NCI-H524 (cell line): ENCODE measurements around the gene G0S2.

Experiments
- DNase-seq, 2 experiments: peaks; one replicate each; lab custom pipeline; 2025; lab: John Stamatoyannopoulos, UW

The G0S2 gene

DNA sequence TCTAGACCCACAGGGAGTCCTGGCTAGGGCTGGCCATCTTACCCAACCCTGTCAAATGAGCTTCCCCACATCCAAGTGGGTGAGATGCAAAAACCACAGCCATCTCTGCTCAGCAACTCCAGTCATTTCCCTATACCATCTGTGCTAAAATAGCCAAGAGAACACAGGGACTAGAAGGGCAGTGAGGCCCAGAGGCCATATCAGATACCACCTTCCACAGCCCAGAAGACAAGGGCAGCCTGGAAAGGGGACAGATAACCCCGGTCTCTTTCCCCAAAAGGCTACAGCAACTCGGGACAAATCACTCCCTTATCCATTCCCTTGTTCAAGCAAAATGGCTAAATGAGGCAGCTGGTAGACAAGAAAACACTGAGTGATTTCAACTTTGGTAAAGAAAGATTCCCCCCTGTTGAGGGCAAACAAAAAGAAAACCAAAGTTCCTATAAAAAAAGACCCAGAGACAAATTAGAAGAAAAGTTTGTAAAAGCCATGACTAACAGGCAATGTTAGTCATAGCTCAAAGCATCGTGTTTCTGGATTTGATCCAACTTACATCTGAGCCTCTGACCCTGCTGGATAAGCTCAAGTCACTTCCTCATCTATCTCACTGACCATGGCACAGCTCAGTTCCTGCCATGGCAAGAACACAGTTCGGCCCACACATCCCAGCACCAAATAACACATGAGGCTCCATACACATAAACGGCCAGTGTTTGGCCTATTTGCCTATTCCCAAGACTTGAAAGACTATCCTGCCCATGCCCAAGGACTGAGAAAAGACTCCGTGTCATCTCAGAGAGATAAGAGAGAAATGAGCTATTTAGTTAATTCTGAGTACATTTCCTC is 26.1 kb upstream of the G0S2 start:
- no peak for DNase-seq

- DNase-seq = no peak
Measured at GRCh38 chr1:209650454-209650853, 24.8 kb upstream of the G0S2 start.

DNA sequence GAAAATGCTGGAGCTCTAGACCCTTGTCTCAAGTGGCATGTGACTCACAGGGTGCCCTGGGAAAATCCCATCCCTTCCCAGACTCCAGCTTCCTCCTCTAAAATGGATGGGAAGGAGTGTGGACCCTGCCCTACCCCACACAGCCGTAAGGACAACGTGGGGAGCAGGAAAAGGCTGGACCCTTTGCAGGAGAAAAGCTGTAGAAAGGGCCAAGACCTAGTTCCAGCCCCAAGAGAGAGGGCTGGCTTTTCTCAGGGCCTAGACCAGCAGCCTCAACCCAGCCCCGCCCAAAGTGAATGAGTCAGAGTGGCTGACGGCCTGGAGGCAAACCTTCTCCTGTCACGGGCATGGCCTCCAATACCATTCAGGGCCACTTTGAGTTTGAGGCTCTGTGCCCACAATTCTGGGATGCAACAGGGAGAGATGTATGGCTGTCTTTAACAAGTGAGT is 24.0 kb upstream of the G0S2 start:
- no peak for DNase-seq

- DNase-seq = no peak
Measured at GRCh38 chr1:209652121-209652735, 23.0 kb upstream of the G0S2 start, which contains the start of gene LAMB3. LAMB3 (minus strand) TSS chr1:209652425; CDS start chr1:209650944, 1,481 bp downstream.

DNA sequence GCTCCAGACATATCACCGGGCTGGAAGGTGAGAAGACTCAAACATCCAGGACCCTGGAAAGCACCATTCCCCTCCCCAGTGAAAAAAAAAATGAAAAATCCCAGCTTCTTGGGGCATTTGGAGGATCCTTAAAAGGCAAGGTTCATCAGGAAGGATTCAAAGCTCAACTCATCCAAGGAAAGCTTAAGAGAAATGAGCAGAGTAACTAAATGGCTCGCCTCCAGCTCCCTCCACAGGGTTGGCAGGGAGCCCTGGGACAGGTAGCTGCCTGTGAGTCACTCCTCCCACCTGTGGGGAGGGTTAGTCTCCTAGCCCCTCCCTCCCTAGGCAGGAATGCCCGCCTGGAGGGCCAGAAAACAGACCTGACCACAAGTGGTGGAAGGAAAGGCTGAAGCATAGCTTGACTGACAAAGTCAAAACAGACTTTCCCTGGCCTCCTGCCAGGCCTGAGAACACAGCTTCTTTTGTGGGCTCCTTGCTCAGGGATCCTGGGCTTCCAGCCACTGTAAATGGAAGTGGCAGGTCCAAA is 22.3 kb upstream of the G0S2 start:
- no peak for DNase-seq

GRCh38 chr1:209653915-209654351 is 21.3 kb upstream of the G0S2 start:
- DNase-seq = no peak

GRCh38 chr1:209655411-209656231 is 19.6 kb upstream of the G0S2 start:
- DNase-seq = no peak

GRCh38 chr1:209657140-209657879 is 17.9 kb upstream of the G0S2 start:
- DNase-seq = no peak

DNA sequence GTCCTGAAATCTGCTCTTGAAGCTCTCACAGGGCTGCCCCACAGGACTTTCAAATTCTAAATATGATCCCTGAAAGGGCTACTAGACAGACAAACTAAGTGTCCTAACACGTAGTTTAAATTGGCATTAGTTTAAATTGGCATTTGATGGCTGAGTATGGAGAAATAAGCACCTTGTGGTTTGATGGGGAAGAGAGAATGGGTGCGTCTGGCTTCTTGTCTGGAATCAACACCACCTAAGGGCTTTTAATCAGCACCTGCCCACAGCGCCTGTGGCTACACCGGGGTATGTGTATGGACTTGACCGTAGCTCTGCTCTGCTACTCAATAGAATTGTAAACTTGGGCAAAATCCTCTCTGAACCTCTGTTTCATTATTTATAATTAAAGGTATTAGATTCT is 17.3 kb upstream of the G0S2 start:
- DNase-seq = no peak

DNA sequence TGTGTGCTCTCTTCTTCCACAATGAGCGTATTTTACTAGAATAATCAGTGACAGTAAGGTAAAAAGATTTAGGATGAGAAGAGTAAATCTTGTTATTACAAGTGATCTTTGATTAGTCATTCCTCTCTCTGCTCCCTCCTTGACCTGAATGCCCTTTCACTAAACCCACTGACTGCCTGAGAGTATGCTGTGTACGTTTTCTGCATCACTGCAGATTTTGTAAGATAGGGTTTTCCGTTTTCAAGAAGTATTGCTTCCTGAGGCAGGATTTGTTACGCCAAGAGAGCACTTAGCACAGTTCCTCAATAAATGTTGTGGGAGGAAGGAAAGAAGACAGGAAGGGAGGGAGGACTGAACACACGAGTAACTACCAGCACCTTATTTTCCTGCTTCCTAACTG is 15.3 kb upstream of the G0S2 start:
- no peak for DNase-seq

DNA sequence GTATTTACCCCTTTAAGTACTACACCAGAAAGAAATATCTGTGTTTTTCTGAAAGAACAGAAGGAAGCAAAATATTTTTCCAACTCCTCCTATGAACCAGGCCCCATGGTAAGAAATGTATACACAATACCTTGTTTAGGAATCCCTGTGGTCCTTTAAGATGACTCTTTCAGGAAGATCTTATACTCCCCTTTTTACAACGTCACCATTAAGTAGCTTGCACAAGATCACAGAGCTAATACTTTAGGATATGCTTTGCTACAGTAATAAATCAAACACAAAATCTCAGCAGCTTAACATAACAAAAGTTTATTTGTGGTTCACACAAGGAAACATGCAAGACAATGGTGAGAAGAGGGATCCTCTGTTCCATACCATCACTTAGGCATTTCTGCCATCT is 14.1 kb upstream of the G0S2 start:
- no peak for DNase-seq

GRCh38 chr1:209662879-209663327 is 12.3 kb upstream of the G0S2 start:
- no peak for DNase-seq

DNA sequence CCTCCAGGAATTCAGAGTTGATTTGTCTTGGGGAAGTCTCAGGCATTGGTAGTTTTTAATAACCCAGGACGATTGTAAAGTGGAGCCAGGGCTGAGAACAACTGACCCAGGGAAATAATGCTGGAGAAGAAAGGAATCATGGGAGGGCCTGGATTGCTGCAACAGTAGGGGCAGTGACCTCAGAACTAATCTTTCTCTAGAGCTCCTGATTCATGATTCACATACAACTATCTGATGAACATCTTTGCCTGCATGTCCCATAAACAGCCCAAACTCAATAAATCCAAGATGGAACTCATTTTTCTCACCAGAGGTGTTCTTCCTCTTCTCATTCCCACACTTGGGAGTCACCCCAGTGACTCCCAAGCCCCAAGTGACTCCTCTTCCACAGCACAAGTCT is 8.1 kb upstream of the G0S2 start:
- no peak for DNase-seq

GRCh38 chr1:209667708-209668107 is 7.5 kb upstream of the G0S2 start:
- no peak for DNase-seq

DNA sequence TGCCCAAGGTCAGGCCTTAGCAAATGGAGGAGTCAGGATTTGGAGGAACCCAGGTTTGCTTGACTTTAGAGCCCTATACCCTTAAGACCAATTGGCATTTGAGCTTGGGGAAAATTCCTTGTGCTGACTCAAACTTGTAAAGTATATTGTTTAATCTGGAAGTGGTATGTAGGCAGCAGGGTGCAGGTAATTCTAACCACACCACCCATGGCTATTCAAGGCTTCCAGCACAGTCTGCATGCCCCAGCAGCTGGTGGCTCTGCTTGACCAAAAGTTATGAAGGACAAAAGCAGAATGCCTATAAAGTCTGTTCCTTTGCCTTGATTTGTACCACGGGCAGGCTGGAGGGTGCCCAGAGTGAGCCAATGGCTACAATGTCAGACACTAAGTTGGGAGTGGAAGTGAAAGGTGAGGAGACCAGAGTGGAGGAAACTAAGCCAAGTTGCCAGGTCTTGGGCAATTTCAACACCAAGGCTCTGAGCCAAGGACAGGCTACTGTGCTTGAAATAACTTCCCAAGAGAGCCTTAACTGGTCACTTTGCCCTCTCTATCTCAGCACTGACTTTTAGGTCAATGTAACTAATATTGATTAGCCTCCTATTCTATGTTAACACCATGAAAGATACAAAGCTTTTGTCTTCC is 4.7 kb upstream of the G0S2 start:
- DNase-seq = no peak

GRCh38 chr1:209672705-209673630 is 2.2 kb upstream of the G0S2 start:
- DNase-seq = no peak

DNA sequence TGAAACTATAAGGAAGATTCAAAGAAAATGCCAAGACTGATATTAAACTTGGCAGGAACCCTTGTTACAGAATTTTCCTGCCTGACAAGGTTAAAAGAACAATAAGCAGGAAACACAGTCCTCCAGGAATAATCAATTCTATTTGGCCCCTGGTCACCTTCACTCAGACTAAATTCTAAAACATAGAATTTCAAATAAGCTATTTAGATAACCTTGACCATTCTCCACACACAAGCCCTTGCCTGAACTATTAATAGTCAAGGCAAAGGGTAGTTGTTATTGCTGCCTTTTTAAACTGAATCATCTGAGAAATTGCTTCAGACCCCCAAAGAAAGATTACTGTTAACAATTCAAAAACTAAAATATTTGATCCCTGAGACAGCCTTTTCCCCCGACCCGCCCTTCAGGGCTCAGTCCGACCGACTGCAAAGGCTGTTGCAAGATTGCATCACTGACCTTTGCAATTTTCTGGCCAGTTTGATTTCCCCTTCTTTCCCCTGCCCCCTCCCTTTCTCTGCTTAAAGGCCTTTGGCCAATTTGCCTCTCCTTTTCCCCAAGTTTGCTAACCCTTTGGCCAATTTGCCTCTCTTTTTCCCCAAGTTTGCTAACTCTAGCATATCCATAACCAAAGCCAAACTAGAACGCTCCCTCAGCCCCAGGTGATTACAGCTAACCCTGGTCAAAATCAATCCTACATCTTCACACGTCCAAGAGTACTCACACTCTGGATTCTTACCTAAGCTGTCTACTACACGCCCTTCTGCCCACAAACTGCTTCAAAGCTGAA is 1.4 kb upstream of the G0S2 start:
- DNase-seq = no peak

DNA sequence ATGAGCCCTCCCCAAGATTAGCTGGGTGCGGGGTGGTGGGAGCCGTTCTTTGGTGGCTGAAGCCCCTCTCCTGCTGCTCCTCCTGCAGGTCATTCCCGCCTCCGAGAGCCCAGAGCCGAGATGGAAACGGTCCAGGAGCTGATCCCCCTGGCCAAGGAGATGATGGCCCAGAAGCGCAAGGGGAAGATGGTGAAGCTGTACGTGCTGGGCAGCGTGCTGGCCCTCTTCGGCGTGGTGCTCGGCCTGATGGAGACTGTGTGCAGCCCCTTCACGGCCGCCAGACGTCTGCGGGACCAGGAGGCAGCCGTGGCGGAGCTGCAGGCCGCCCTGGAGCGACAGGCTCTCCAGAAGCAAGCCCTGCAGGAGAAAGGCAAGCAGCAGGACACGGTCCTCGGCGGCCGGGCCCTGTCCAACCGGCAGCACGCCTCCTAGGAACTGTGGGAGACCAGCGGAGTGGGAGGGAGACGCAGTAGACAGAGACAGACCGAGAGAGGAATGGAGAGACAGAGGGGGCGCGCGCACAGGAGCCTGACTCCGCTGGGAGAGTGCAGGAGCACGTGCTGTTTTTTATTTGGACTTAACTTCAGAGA is 448 bp downstream of the G0S2 start:
- DNase-seq = peak in 1 of 2 experiments; percentile 44
